ENCODE results near the gene COL5A1. TPM values are rescaled to one million over a fixed set of nuclear protein-coding genes. Genes with fewer than 3 reads are reported as not detected.

COL5A1 gene
- total RNA-seq, 4 donors from 2014 or later: 8.4 to 14.7 (median 11.3) TPM

GRCh38 chr9:134645607-134646365, 4.2 kb downstream of the COL5A1 start:
- H3K4me3 ChIP-seq (ENCODE audit: low read depth, poor library complexity, severe bottlenecking): no peak overlapping the region
- intact Hi-C loops (cut with DNase I; ENCODE audit: low total_unique reads): no loop called here
- DNase-seq (ENCODE audit: low spot score in 2 of 2): no peak
- no peak for TF ChIP-seq POLR2A (IDR thresholded peaks at IDR 0.05)
- no peak for TF ChIP-seq CTCF (IDR thresholded peaks at IDR 0.05)
- WGBS, 2 donors: 26 to 27% methylated on average over 9 of the region's 9 CpGs

- 63 to 71% methylated on average over 33 of the region's 33 CpGs for WGBS, 2 donors
- intact Hi-C loops (cut with DNase I; ENCODE audit: low total_unique reads): no loop called here
- no peak overlapping the region for H3K4me3 ChIP-seq (ENCODE audit: low read depth, poor library complexity, severe bottlenecking)
- no peak for DNase-seq (ENCODE audit: low spot score in 2 of 2)
- TF ChIP-seq CTCF (IDR thresholded peaks at IDR 0.05) (no peak), POLR2A (IDR thresholded peaks at IDR 0.05) (no peak)
These were observed 5.9 kb downstream of the COL5A1 start for GRCh38 chr9:134647359-134648080.

GRCh38 chr9:134648701-134649530, 7.3 kb downstream of the COL5A1 start:
- intact Hi-C loops (cut with DNase I; ENCODE audit: low total_unique reads): no loop called here
- DNase-seq (ENCODE audit: low spot score in 2 of 2): no peak
- no peak overlapping the region for H3K4me3 ChIP-seq (ENCODE audit: low read depth, poor library complexity, severe bottlenecking)
- TF ChIP-seq CTCF (IDR thresholded peaks at IDR 0.05) (no peak), POLR2A (IDR thresholded peaks at IDR 0.05) (no peak)
- WGBS, 2 donors: 76 to 81% methylated on average over 13 to 20 of the region's 20 CpGs

GRCh38 chr9:134650431-134651190, 9.0 kb downstream of the COL5A1 start:
- TF ChIP-seq POLR2A (IDR thresholded peaks at IDR 0.05): no peak
- no peak for DNase-seq (ENCODE audit: low spot score in 2 of 2)
- intact Hi-C loops (cut with DNase I; ENCODE audit: low total_unique reads): no loop called here
- WGBS, 2 donors: 86 to 92% methylated on average over 26 of the region's 26 CpGs
- no peak overlapping the region for H3K4me3 ChIP-seq (ENCODE audit: low read depth, poor library complexity, severe bottlenecking)

GRCh38 chr9:134651226-134651905, 9.8 kb downstream of the COL5A1 start:
- 76% methylated on average over 10 of the region's 10 CpGs for WGBS, 2 donors
- DNase-seq (ENCODE audit: low spot score in 2 of 2): no peak
- intact Hi-C loops (cut with DNase I; ENCODE audit: low total_unique reads): no loop called here
- no peak for TF ChIP-seq CTCF (IDR thresholded peaks at IDR 0.05)
- TF ChIP-seq POLR2A (IDR thresholded peaks at IDR 0.05): no peak
- H3K4me3 ChIP-seq (ENCODE audit: low read depth, poor library complexity, severe bottlenecking): no peak overlapping the region
